ENCODE data around the gene C1orf226. TPM values are rescaled to one million over a fixed set of nuclear protein-coding genes. Genes with fewer than 3 reads are reported as not detected.

The C1orf226 gene
- total and polyA plus RNA-seq, 9 of the 15 experiments (the other 6 are each of a cell fraction or from before 2014, with no cell fraction given) = 0.10 to 1.4 (median 0.47) TPM

DNA sequence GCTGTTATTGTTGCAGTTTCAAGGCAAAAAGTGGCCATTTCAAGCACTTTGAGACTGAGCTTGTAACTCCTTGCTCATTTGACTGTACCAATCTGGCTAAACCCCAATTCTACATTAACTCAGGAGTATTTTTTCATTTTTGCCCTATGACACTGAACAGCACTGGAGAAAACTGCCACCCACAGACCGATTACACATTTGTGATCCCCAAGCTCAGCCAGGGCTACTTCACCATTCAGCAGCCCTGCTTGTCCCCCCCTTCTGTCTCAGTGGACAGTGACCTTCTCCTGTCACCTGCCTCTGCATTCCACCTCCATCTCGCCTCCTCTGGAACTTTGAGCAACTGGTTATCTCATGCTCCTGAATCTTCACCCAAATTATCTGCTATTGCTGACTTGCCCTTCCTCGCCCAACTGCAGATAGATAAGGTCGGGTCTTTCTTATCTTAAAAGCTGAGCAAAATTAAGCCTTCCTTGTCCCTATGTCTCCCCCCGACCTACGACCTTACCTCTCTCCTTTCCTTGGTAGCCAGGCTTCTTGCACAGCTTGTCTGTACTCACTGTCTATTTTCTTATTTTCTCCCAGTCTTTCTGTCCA lies 30.2 kb upstream of the C1orf226 start (continued):
- no peak for TF ChIP-seq MXD1 (CRISPR knock-in tag; IDR thresholded peaks at IDR 0.05; ENCODE audit: borderline replicate concordance, poor library complexity, severe bottlenecking)
- no peak for TF ChIP-seq PTBP1 (IDR thresholded peaks at IDR 0.05; ENCODE audit: low read depth, low read length)
- TF ChIP-seq CHD7 (IDR thresholded peaks at IDR 0.05; ENCODE audit: low read depth, low read length) = no peak
- TF ChIP-seq RBM22 (IDR thresholded peaks at IDR 0.05; ENCODE audit: low read depth, low read length, poor library complexity, severe bottlenecking) = no peak
- TF ChIP-seq, protein P1, sequence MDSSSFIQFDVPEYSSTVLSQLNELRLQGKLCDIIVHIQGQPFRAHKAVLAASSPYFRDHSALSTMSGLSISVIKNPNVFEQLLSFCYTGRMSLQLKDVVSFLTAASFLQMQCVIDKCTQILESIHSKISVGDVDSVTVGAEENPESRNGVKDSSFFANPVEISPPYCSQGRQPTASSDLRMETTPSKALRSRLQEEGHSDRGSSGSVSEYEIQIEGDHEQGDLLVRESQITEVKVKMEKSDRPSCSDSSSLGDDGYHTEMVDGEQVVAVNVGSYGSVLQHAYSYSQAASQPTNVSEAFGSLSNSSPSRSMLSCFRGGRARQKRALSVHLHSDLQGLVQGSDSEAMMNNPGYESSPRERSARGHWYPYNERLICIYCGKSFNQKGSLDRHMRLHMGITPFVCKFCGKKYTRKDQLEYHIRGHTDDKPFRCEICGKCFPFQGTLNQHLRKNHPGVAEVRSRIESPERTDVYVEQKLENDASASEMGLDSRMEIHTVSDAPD (CRISPR knock-in tag; IDR thresholded peaks at IDR 0.05) = no peak
- TF ChIP-seq ZNF589 (CRISPR knock-in tag; IDR thresholded peaks at IDR 0.05; ENCODE audit: low read depth) = no peak
- TF ChIP-seq CHD4 (IDR thresholded peaks at IDR 0.05; ENCODE audit: insufficient read depth, insufficient replicate concordance, low read depth, low read length, poor library complexity, severe bottlenecking) = no peak
- TF ChIP-seq STAG1 (CRISPR knock-in tag; IDR thresholded peaks at IDR 0.05; ENCODE audit: borderline replicate concordance) = no peak
- no peak for TF ChIP-seq PPARD (CRISPR knock-in tag; IDR thresholded peaks at IDR 0.05)
- TF ChIP-seq NCOR1 (IDR thresholded peaks at IDR 0.05) = peak; percentile 72
- no peak for TF ChIP-seq ARHGAP35 (IDR thresholded peaks at IDR 0.05; ENCODE audit: partially characterized antibody)
- no peak for TF ChIP-seq ZNF124 (CRISPR knock-in tag; IDR thresholded peaks at IDR 0.05)
- TF ChIP-seq ZFPM2 (CRISPR knock-in tag; IDR thresholded peaks at IDR 0.05) = no peak
- no peak for TF ChIP-seq MTA3 (IDR thresholded peaks at IDR 0.05; ENCODE audit: borderline replicate concordance)
- TF ChIP-seq TGIF2 (CRISPR knock-in tag; IDR thresholded peaks at IDR 0.05) = no peak
